Measurements from ENCODE around the gene UFC1. TPM values are rescaled to one million over a fixed set of nuclear protein-coding genes. Genes with fewer than 3 reads are reported as not detected.

Gene UFC1
- total RNA-seq (10 to 100 TPM; 96.6 to 97.8 TPM), total RNA-seq (25.3 to 143 (median 68.5) reads per million in 172 experiments)
- 125 TPM for polyA plus RNA-seq (2013, experiment 1 of 2)
- polyA plus RNA-seq (2013, experiment 2 of 2) = 147 TPM

- H3K36me3 Mint-ChIP-seq (ENCODE audit: low read depth) = peaks cover 40% of the 10 kb centered on the region
- POLR2A ChIA-PET = interaction anchor here (0.7 to 4.1 kb wide), 24 partner anchors 12 to 891 kb away, joined by 3 to 37 read pairs (median 5); partner anchors contain the start of genes ARHGAP30, B4GALT3, DCAF8 and DEDD
- H3K4me1 Mint-ChIP-seq (ENCODE audit: low read depth) = peaks cover 42% of the 10 kb centered on the region
- peak within 1 kb of the TSS; percentile 96 to 99 for H3K27ac ChIP-seq (ENCODE audit: low read depth in 1 of 2, low read length in 2 of 2)
- ATAC-seq (ENCODE audit: poor library complexity) (peak; percentile 91), DNase-seq (peak; percentile 67 to 96 (median 76))
- H3K4me3 ChIP-seq (ENCODE audit: low read length) = peak within 1 kb of the TSS; percentile 97
- intact Hi-C loops (cut with DNase I, micrococcal nuclease) = loop anchor here (1.0 to 10.0 kb wide), 4 partner anchors 22 to 809 kb away; partner anchors contain the start of genes DEDD (in 2 of the 2), NIT1 (in 2 of the 2), PFDN2 (in 2 of the 2) and COPA (in 1 of the 2)
- H3K36me3 ChIP-seq (ENCODE audit: insufficient read depth, low read length) = peaks cover 16% of the 10 kb centered on the region
- peak within 1 kb of the TSS; percentile 98 for H3K4me3 Mint-ChIP-seq
- TF ChIP-seq CTCF (IDR thresholded peaks at IDR 0.05) = no peak
- no peaks in the 10 kb centered on the region for H3K9me3 Mint-ChIP-seq
- peak within 1 kb of the TSS; percentile 99 for H3K27ac Mint-ChIP-seq
- CTCF ChIA-PET = interaction anchor here (1.1 to 2.8 kb wide), 5 partner anchors 13 to 112 kb away, joined by 3 to 12 read pairs (median 5); partner anchors contain the start of genes DEDD, NDUFS2, PPOX and TOMM40L
- H3K27me3 ChIP-seq (ENCODE audit: control insufficient read depth in 1 of 2, insufficient read depth in 2 of 2, low read length in 2 of 2) = no peaks in the 10 kb centered on the region
- no peaks in the 10 kb centered on the region for H3K27me3 Mint-ChIP-seq
- peaks cover 19% of the 10 kb centered on the region for H3K4me1 ChIP-seq (ENCODE audit: insufficient read depth, low read length)
- H3K9me3 ChIP-seq (ENCODE audit: control insufficient read depth in 1 of 2, insufficient read depth in 1 of 2, low read length in 2 of 2) = no peaks in the 10 kb centered on the region
Observed at GRCh38 chr1:161153682-161154337, at the start of gene UFC1. Gene UFC1, plus strand, starts transcription at chr1:161153978. Its CDS starts 20 bp downstream, at chr1:161153998.

DNA sequence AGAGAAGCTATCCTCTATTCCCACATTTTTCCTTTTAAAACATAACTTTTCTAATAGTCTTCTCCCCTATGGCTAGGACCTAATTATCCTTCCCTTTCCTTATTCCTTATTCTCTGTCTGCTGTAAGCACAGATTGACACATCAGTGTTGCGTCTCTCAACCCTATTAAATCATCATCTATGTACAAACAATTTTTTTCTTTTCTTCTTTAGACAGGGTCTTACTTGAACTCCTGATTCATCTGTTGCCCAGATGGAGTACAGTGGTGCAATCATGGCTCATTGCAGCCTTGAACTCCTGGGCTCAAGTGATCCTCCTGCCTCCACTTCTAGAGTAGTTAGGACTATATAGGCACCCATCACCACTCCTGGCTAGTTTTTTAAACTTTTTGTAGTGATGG, 47.3 kb upstream of the UFC1 start:
- ATAC-seq (ENCODE audit: poor library complexity) = no peak
- no peaks in the 10 kb centered on the region for H3K27me3 ChIP-seq (ENCODE audit: control insufficient read depth in 1 of 2, insufficient read depth in 2 of 2, low read length in 2 of 2)
- no peak for TF ChIP-seq CTCF (IDR thresholded peaks at IDR 0.05)
- H3K4me1 Mint-ChIP-seq (ENCODE audit: low read depth) = peaks cover 17% of the 10 kb centered on the region
- CTCF ChIA-PET = no interaction called here
- no peak overlapping the region for H3K27ac ChIP-seq (ENCODE audit: low read depth in 1 of 2, low read length in 2 of 2)
- H3K36me3 ChIP-seq (ENCODE audit: insufficient read depth, low read length) = peaks cover 23% of the 10 kb centered on the region
- H3K4me3 ChIP-seq (ENCODE audit: low read length) = no peak overlapping the region
- no peaks in the 10 kb centered on the region for H3K9me3 Mint-ChIP-seq
- no peak overlapping the region for H3K4me3 Mint-ChIP-seq
- peaks cover 2% of the 10 kb centered on the region for H3K4me1 ChIP-seq (ENCODE audit: insufficient read depth, low read length)
- DNase-seq = no peak
- POLR2A ChIA-PET = interaction anchor here (0.6 to 1.1 kb wide), 2 partner anchors 9 to 133 kb away, joined by 3 to 4 read pairs; no protein-coding TSS in a partner anchor
- H3K9me3 ChIP-seq (ENCODE audit: control insufficient read depth in 1 of 2, insufficient read depth in 1 of 2, low read length in 2 of 2) = no peaks in the 10 kb centered on the region
- peak overlapping the region; percentile 34 for H3K27ac Mint-ChIP-seq
- peaks cover 38% of the 10 kb centered on the region for H3K36me3 Mint-ChIP-seq (ENCODE audit: low read depth)
- intact Hi-C loops (cut with DNase I, micrococcal nuclease) = no loop called here
- H3K27me3 Mint-ChIP-seq = no peaks in the 10 kb centered on the region

- H3K4me3 ChIP-seq (ENCODE audit: low read length) = no peak overlapping the region
- Mint-ChIP-seq H3K4me1 (ENCODE audit: low read depth) (peaks cover 45% of the 10 kb centered on the region), H3K27ac (no peak overlapping the region), H3K27me3 (no peaks in the 10 kb centered on the region), H3K4me3 (no peak overlapping the region), H3K9me3 (no peaks in the 10 kb centered on the region), H3K36me3 (ENCODE audit: low read depth) (peaks cover 26% of the 10 kb centered on the region)
- no peaks in the 10 kb centered on the region for H3K9me3 ChIP-seq (ENCODE audit: control insufficient read depth in 1 of 2, insufficient read depth in 1 of 2, low read length in 2 of 2)
- no peaks in the 10 kb centered on the region for H3K27me3 ChIP-seq (ENCODE audit: control insufficient read depth in 1 of 2, insufficient read depth in 2 of 2, low read length in 2 of 2)
- POLR2A ChIA-PET = no interaction called here
- peaks cover 17% of the 10 kb centered on the region for H3K4me1 ChIP-seq (ENCODE audit: insufficient read depth, low read length)
- peaks cover 14% of the 10 kb centered on the region for H3K36me3 ChIP-seq (ENCODE audit: insufficient read depth, low read length)
- DNase-seq = no peak
- intact Hi-C loops (cut with DNase I, micrococcal nuclease) = no loop called here
- ATAC-seq (ENCODE audit: poor library complexity) = no peak
- CTCF ChIA-PET = no interaction called here
- no peak overlapping the region for H3K27ac ChIP-seq (ENCODE audit: low read depth in 1 of 2, low read length in 2 of 2)
- TF ChIP-seq CTCF (IDR thresholded peaks at IDR 0.05) = no peak
Observed at GRCh38 chr1:161111117-161111516, 42.7 kb upstream of the UFC1 start.

Data from CD4-positive, alpha-beta T cell (primary cell).